Muscle of leg (tissue), 11 donors: ENCODE data around the gene ARHGEF3. TPM values are rescaled to one million over a fixed set of nuclear protein-coding genes. Genes with fewer than 3 reads are reported as not detected.
A peak's percentile ranks its signal among the peaks of the same experiment; 100 is the strongest.

Experiments
- DNase-seq: peaks from one replicate; pipeline ENCODE4 v3.0.0; 2013
- H3K27ac ChIP-seq: one replicate; pipeline ENCODE4 v1.5.1; 2013; ENCODE audit warnings: mild to moderate bottlenecking, low read length, control low read depth
- H3K27me3 ChIP-seq: one replicate; pipeline ENCODE4 v1.6.1; 2013; ENCODE audit warnings: low read length; ENCODE audit not compliant: control insufficient read depth, insufficient read depth
- H3K36me3 ChIP-seq: one replicate; pipeline ENCODE4 v1.6.1; 2013; ENCODE audit warnings: low read length; ENCODE audit not compliant: control insufficient read depth, insufficient read depth
- H3K4me1 ChIP-seq: one replicate; pipeline ENCODE4 v1.6.1; 2013; ENCODE audit warnings: low read length; ENCODE audit not compliant: control insufficient read depth, insufficient read depth
- H3K4me3 ChIP-seq: one replicate; pipeline ENCODE4 v1.5.1; 2013; ENCODE audit warnings: low read length, control low read depth
- H3K9me3 ChIP-seq: replicated peaks from 2 replicates; pipeline ENCODE4 v1.6.1; 2013; ENCODE audit warnings: low read depth, low read length; ENCODE audit not compliant: control insufficient read depth
- WGBS: methylation state at CpG from one replicate; pipeline ENCODE4 v1.1.5; 2013; ENCODE audit warnings: missing lambda C conversion rate; ENCODE audit not compliant: insufficient coverage; 5-methylcytosine and 5-hydroxymethylcytosine counted together
- polyA plus RNA-seq, 8 donors: library from polyadenylated mRNA; unstranded; fragments of 120-200 nt; gene quantifications; one replicate each; pipeline versions ENCODE4 v1.2.1 to v1.2.3, GENCODE V29; 2013; ENCODE audit warnings: inconsistent platforms in 1 of 8, low replicate concordance in 1 of 8; ENCODE audit not compliant: insufficient read length in 8 of 8, insufficient read depth in 1 of 8
- total RNA-seq: library from RNA; stranded (reverse); fragments of 120-200 nt; gene quantifications from one replicate; pipeline ENCODE4 v1.2.4, GENCODE V29; 2013

Gene ARHGEF3
- total and polyA plus RNA-seq, 9 donors, result 21.9 to 31.8 (median 25.6) TPM

DNA sequence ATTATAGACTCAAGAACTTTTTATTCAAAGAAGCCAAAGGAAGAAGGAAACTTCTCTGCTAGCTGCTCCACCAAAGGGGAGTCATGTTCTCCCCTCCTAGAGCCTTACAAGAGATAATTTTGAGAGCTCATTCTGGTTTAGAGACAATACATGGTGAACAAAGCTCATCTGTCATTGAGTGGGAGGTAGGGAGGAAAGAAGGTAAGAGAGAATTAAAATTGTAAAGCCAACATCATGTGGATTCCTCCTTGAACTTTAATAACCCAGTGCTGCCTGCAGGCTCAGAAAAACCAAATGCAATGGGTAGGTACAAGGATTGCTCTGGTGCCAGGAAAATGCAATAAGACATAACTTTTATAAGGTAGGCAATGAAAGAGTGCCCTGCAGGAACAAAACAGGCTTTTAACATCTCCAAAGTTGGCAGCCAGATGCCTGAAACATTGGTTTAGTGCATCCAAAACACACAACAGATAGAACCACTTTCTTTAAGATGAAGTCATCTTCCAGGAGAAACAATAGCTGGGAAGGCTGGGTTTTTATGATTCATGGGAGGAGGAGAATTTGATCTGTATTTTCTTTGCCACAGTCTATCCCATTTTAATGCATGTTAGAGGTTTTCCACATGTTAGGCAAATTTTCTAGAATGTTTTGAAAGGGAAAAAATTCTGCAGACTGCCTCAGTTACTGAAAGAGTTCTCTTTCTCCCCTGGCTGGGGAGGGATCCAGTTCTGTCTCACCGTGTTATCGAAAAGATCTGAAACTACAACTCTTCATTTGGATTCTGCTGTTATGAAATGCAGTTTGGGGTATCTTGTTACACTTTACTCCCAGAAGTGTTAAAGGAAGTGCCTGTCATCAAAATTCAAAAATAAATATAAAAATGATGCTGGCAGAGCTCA, 11.3 kb upstream of the ARHGEF3 start:
- WGBS, result no CpG with 5 or more reads among the region's 2 CpGs
- no peaks in the 10 kb centered on the region for H3K27me3 ChIP-seq

DNA sequence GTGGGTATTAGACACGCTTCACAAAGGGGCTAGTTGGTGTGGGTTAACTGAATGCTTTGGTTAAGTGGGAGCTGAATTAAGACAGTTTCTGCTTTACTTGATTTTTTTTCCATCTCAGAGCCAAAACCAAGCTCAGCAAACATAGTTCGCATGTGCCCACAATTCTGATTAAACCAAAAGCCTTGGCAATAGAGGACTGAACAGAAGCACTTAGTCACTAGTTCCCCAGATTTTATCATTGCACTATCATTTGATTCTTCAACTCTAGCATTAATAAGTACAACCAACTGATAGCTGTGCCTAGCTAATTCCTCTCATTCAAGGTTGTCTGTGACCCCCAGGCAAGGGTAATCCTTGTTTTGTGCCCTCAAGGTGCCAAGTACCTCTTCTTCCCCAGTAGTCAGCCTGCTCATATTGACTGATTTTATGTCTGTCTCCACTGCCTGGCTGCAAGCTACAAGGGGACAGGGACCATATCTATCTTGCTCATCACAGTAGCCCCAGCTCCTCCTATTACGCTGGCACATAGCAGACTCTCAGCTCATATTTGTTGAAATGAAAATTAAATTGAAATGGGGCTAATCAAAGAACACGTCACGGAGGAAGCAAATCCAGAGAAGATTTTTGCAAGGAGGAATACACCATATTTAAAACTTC, 9.9 kb upstream of the ARHGEF3 start:
- peaks cover 11% of the 10 kb centered on the region for H3K4me1 ChIP-seq
- H3K9me3 ChIP-seq, result no peaks in the 10 kb centered on the region
- no peak overlapping the region for H3K4me3 ChIP-seq
- H3K36me3 ChIP-seq, result no peaks in the 10 kb centered on the region
- WGBS, result 100% methylated on average over 1 of the region's 5 CpGs
- DNase-seq, result no peak
- no peaks in the 10 kb centered on the region for H3K27me3 ChIP-seq
- H3K27ac ChIP-seq, result no peak overlapping the region

More for the DNA sequence above, 11.3 kb upstream of the ARHGEF3 start:
- H3K4me3 ChIP-seq, result no peak overlapping the region
- no peak for DNase-seq
- H3K9me3 ChIP-seq, result no peaks in the 10 kb centered on the region
- H3K4me1 ChIP-seq, result peaks cover 11% of the 10 kb centered on the region
- no peaks in the 10 kb centered on the region for H3K36me3 ChIP-seq
- H3K27ac ChIP-seq, result no peak overlapping the region

DNA sequence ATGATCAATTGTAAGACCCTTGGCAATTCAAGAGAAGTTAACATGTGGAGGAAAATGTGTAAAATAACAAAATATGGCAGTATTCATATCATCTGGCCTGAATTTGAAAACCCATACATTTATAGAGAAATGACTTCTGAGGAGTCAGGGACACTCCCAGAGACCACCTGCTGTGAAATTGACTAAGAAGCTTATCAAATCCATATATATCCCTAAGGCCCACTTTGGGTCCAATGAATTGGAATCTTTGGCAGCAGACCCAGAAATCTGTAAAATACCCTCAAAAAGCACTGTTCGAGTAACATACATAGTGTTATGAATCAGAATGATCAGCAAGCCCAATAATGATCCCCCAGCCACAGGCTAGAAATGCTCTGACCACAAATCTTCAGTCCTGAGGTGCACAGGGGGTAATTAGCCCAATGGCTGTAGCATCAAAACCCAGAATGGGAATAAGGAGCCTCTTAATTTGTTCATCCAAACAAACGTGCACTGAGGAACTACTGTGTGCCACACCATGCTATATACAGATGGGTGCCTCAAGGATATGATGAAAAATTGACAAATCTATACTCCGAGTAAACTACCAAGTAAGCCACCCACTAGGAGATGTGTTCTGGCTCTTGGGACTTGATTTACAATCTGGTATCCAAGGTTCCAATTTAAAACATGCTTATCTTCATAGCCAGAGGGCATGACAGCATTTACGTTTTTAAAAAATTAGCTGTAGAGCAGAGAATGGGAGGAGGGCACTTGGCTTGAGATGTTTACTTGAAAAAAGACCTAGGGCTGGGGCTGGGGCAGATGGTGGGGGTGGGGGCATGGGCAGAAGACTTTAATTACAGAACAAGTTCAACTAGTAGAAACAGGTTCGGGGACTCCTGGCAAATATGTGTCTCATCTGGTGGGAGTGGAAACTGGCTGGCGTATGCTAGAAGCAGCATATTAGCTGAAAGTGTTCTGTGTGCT, 9.1 kb upstream of the ARHGEF3 start:
- H3K27me3 ChIP-seq, result no peaks in the 10 kb centered on the region
- H3K4me1 ChIP-seq, result peaks cover 20% of the 10 kb centered on the region
- DNase-seq, result peak; percentile 38
- no peaks in the 10 kb centered on the region for H3K36me3 ChIP-seq
- H3K9me3 ChIP-seq, result no peaks in the 10 kb centered on the region
- H3K27ac ChIP-seq, result no peak overlapping the region
- no peak overlapping the region for H3K4me3 ChIP-seq
- 52% methylated on average over 3 of the region's 6 CpGs for WGBS

DNA sequence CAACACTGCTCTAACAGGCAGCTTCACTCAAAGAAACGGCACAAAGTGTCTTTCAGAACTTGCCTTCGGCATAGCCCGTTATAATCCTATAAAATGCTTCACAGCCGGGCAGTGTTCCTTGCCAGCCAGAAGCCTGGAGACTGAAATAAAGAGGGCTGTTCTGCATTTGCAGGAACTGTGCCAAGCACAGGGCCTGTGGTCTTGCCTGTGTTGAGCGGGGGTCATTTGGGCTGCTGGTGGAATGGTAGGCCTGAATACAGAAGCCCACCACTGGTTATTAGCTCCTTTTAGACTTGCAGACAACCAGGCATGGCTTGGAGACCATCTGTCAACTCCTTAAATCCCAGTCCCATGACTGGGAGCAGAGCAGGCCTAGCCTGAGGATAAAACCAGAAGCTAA, 4.7 kb upstream of the ARHGEF3 start:
- H3K4me3 ChIP-seq, result no peak overlapping the region
- peak overlapping the region; percentile 78 for H3K27ac ChIP-seq
- no peaks in the 10 kb centered on the region for H3K9me3 ChIP-seq
- H3K4me1 ChIP-seq, result peaks cover 38% of the 10 kb centered on the region
- peak; percentile 72 for DNase-seq
- no peaks in the 10 kb centered on the region for H3K36me3 ChIP-seq
- 77% methylated on average over 2 of the region's 5 CpGs for WGBS
- H3K27me3 ChIP-seq, result no peaks in the 10 kb centered on the region

DNA sequence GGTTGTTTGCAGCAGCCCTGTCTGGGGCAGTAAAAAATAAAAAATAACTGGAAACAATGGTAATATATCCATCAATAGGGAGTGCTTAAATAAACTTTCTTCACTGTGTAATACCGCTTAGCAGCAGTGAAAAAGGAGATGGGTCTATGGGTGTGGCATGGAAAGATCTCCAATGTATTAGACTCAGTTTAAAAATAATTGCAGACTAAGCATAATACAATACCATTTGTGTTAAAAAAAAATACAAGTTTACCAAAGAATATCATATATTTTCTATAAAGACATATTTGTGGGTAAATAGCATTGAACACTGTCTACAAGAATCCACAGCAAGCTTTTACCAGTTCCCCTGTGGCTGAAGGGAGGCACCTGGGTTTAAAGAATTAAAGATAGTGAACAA, 1.0 kb upstream of the ARHGEF3 start:
- no peak for DNase-seq
- H3K27me3 ChIP-seq, result no peaks in the 10 kb centered on the region
- H3K36me3 ChIP-seq, result no peaks in the 10 kb centered on the region
- H3K4me1 ChIP-seq, result peaks cover 50% of the 10 kb centered on the region
- no peak overlapping the region for H3K27ac ChIP-seq
- no peaks in the 10 kb centered on the region for H3K9me3 ChIP-seq
- WGBS, result no CpG with 5 or more reads among the region's 1 CpG
- no peak overlapping the region for H3K4me3 ChIP-seq

DNA sequence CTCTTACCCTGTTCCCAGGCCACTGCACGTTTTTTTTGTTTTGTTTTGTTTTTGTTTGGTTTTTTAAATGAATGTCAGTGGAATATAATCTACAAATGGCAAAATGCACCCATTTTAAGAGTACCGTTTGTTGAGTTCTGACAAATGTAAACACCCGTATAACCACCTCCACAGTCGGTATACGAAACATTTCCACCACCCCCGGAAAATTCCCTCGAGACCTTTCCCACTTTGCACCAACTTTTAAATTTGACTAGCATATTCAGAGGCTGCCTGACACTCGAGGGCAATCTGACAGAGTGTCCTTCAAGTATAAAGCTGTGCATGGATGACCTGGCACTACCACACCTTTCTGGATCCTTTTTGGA, 613 bp upstream of the ARHGEF3 start:
- H3K9me3 ChIP-seq, result no peaks in the 10 kb centered on the region
- peaks cover 50% of the 10 kb centered on the region for H3K4me1 ChIP-seq
- no peak for DNase-seq
- 46% methylated on average over 6 of the region's 8 CpGs for WGBS
- no peaks in the 10 kb centered on the region for H3K36me3 ChIP-seq
- H3K27ac ChIP-seq, result peak overlapping the region; percentile 13
- no peaks in the 10 kb centered on the region for H3K27me3 ChIP-seq
- H3K4me3 ChIP-seq, result peak overlapping the region; percentile 71

DNA sequence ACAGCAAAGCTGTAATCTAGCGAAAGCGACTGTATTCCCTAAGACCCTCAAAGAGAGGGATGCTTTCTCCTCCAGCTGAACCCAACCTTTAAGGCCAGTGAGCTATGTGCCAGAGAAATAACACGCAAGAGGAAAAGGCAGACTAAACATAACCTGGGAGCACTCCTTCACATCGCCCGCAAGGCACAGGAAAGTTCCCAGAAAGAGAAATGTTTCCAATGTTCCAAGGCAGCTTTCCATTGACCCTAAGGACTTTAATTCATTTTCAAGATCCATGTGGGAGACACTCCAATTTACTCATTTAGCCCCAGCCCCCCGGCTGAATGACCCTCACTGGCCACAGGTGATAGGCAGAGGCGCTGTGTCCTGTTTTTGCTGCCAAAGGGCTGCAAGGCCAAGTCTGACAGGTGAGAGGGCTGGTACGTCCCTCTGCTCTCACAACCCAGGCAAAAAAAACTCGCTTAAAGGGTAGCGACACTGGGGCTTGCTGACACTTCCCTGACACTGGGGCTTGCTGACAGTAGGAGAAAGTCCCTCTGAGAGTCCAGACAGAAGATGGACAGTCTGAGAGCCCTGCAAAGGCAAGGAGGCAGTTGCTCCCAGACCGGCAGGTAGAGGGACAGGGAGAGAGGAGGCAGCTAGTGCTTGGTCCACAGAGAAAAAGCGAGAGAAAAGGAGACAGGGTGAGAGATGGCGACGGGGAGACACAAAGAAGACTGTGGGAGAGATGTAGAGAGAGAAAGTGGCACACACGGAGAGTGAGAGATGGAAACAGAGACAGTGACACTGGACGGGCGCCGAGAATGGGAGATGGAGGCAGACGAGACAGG, 702 bp downstream of the ARHGEF3 start:
- Histone ChIP-seq H3K4me1 (peaks cover 43% of the 10 kb centered on the region), H3K9me3 (no peaks in the 10 kb centered on the region), H3K4me3 (peak overlapping the region; percentile 71), H3K27ac (peak overlapping the region; percentile 35), H3K27me3 (no peaks in the 10 kb centered on the region), H3K36me3 (no peaks in the 10 kb centered on the region)
- 34% methylated on average over 15 of the region's 19 CpGs for WGBS
- DNase-seq, result no peak

DNA sequence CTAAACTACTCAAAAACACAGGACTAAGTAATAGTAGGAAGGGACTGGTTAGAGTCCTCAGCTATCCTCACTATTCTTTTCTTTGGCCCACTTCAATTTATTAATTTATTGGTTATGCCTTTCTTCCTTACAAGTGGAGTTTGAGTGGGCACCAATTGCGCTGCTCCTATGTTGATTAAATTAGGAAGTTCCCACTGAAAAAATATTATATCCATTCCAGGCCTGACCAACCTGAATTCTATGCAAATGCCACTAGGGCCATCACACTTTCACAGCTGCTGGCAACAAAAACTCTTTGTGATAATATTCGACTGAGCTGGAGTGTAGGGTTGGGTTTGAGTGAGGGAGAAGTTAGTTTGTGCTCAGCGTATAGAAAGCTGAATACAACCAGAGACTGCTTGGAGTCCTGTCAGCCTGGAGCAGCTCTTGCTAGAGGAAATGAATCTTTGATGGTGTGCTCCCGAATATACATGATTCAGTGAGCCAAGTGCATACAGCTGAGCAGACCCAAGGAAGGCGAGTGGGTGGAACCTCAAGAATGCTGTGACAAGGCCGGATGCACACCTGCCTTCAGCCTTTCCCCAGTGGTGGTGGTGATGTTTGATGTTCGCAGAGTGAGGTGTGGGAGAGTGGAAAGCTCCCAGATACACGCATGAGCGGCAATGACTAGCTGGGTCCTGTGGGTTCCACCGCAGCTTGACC, 1.5 kb downstream of the ARHGEF3 start:
- Histone ChIP-seq H3K36me3 (no peaks in the 10 kb centered on the region), H3K9me3 (no peaks in the 10 kb centered on the region), H3K27me3 (no peaks in the 10 kb centered on the region), H3K27ac (peak overlapping the region; percentile 35), H3K4me3 (peak overlapping the region; percentile 71), H3K4me1 (peaks cover 36% of the 10 kb centered on the region)
- no peak for DNase-seq
- WGBS, result 74% methylated on average over 8 of the region's 10 CpGs
